Spleen (tissue), 11 donors: ENCODE data around the gene C11orf86. TPM values are rescaled to one million over a fixed set of nuclear protein-coding genes. Genes with fewer than 3 reads are reported as not detected.
"Not testable (repeated sequence)": the region's sequence is repeated elsewhere in the genome, so short reads cannot be mapped to it uniquely, and the experiment has no call there.

Source experiments
- DNase-seq: peaks from one replicate; pipeline ENCODE4 v3.0.0-alpha.2; 2020
- H3K27ac ChIP-seq, 8 donors: fragments of 200-600 bp; sonication (generic) in 7 of 8; 1 replicate in 4 of 8; 2 replicates in 4 of 8; pipeline versions ENCODE4 v1.5.0 to v1.8.0; 2016 to 2021; ENCODE audit warnings: inconsistent platforms in 4 of 8, mild to moderate bottlenecking in 4 of 8, moderate library complexity in 1 of 8
- H3K27me3 ChIP-seq, 7 donors: fragments of 200-600 bp; sonication (generic) in 6 of 7; replicated peaks in 1 of 7; 1 replicate in 4 of 7; 2 replicates in 3 of 7; pipeline versions ENCODE4 v1.5.0 to v1.8.0; 2016 to 2021; ENCODE audit warnings: inconsistent platforms in 3 of 7, mild to moderate bottlenecking in 1 of 7
- H3K36me3 ChIP-seq, 6 donors: fragments of 200-600 bp; sonication (generic) in 5 of 6; 1 replicate in 4 of 6; 2 replicates in 2 of 6; pipeline versions ENCODE4 v1.5.0 to v1.8.0; 2016 to 2021; ENCODE audit warnings: inconsistent platforms in 2 of 6
- H3K4me1 ChIP-seq, 6 donors: fragments of 200-600 bp; sonication (generic) in 5 of 6; 1 replicate in 3 of 6; 2 replicates in 3 of 6; pipeline versions ENCODE4 v1.5.0 to v1.8.0; 2016 to 2021; ENCODE audit warnings: inconsistent platforms in 3 of 6
- H3K4me3 ChIP-seq, 8 donors: fragments of 200-600 bp; sonication (generic) in 7 of 8; 1 replicate in 4 of 8; 2 replicates in 4 of 8; pipeline versions ENCODE4 v1.5.0 to v1.8.0; 2016 to 2021; ENCODE audit warnings: inconsistent platforms in 4 of 8, mild to moderate bottlenecking in 4 of 8, moderate library complexity in 2 of 8
- H3K9me3 ChIP-seq, 8 donors: fragments of 200-600 bp; sonication (generic) in 7 of 8; 1 replicate in 4 of 8; 2 replicates in 4 of 8; pipeline versions ENCODE4 v1.5.0 to v1.8.0; 2016 to 2021; ENCODE audit warnings: inconsistent platforms in 4 of 8
- POLR2A ChIP-seq, 3 donors: fragments of 450-650 bp; IDR thresholded peaks; one replicate each; pipeline ENCODE4 v1.5.1; 2017; ENCODE audit warnings: antibody characterized with exemption in 3 of 3, mild to moderate bottlenecking in 1 of 3
- POLR2AphosphoS5 ChIP-seq, 3 donors: sonication (generic); formaldehyde crosslinking; IDR thresholded peaks; one replicate each; pipeline ENCODE4 v1.5.1; 2017; ENCODE audit warnings: antibody characterized with exemption in 3 of 3
- WGBS, 5 donors: extraction: QIAGEN DNeasy Blood & Tissue Kit in 3 of 5; methylation state at CpG; one replicate each; pipeline versions ENCODE4 v1.1.5 to v1.1.7; 2013 to 2018; 5-methylcytosine and 5-hydroxymethylcytosine counted together
- intact Hi-C: fragments of 100-400 bp; cut with DNase I; formaldehyde crosslinking; loops from one replicate; pipeline ENCODE4 v1.15.0; 2023; ENCODE audit warnings: low total_unique reads
- polyA plus RNA-seq, 3 donors: library from polyadenylated mRNA; stranded (reverse); fragments of 200-250 nt; gene quantifications; one replicate each; pipeline ENCODE4 v1.2.1, GENCODE V29; 2013
- total RNA-seq, 7 donors: library from RNA; depleted of rRNA in 3 of 7; stranded (reverse); fragments of >200 nt in 3 of 7; fragmentation: NEBNext Ultra II Directional in 4 of 7; extraction: Animal tissue kit (Norgen Biotek cat#: 25700) in 4 of 7; gene quantifications; one replicate each; pipeline versions ENCODE4 v1.1.0 to v1.2.1, GENCODE V29; 2016 to 2021
- TF ChIP-seq, protein P1 (sequence below), 11 experiments: fragments of 200-600 bp in 7 of 11; fragments of 450-650 bp in 4 of 11; sonication (generic) in 4 of 11; IDR thresholded peaks in 8 of 11; conservative IDR thresholded peaks in 3 of 11; 1 replicate in 7 of 11; 2 replicates in 4 of 11; pipeline versions ENCODE4 v1.4.0 to v1.8.0; 2016 to 2021; ENCODE audit warnings: antibody characterized with exemption in 11 of 11, inconsistent platforms in 4 of 11, mild to moderate bottlenecking in 1 of 11
- donor health status: healthy with polysubstance abuse.
- donor health status: DM: no; HTN: no; CAD: no; lungs with moderate emphysema.
- donor health status: DM: no; HTN: no; CAD: no.
- donor health status: Bipolar disorder and iron deficiency.
- donor health status: healthy.
- donor health status: DM: no; HTN: no; CAD: no.
- donor health status: DM: yes; HTN: yes; CAD: no.

Gene C11orf86
- total and polyA plus RNA-seq, 10 donors: 0.13 TPM; not detected in 9

DNA sequence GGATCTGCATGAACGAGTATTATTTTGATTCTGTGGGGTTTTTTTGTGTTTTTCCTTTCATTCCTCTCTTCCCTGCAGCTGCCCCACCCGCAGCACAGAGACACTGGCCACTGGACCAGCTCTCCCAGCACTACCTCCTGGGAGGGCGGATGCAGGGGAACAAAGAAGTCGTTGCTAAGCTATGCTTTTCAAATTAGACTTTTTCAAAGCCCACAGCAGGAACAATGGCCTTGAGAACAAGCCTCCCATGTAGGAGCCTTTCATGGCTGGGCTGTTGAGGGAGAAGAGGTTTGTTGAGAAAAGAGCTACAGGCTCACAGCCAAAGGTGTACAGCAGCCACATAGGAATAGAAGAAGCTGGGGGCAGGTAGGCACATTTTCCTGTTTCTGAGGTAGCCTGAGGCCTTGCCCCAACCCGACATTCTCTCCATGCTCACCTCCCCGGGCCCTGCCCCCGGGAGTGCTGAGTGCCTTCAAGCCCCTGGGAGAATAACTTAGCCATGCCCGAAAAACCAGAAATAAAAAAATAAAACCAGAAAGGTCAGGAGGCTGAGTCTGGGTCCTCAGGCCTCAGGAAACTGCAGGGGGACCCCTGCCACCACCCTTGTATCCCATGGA is 27.3 kb downstream of the C11orf86 start:
- TF ChIP-seq, protein P1, sequence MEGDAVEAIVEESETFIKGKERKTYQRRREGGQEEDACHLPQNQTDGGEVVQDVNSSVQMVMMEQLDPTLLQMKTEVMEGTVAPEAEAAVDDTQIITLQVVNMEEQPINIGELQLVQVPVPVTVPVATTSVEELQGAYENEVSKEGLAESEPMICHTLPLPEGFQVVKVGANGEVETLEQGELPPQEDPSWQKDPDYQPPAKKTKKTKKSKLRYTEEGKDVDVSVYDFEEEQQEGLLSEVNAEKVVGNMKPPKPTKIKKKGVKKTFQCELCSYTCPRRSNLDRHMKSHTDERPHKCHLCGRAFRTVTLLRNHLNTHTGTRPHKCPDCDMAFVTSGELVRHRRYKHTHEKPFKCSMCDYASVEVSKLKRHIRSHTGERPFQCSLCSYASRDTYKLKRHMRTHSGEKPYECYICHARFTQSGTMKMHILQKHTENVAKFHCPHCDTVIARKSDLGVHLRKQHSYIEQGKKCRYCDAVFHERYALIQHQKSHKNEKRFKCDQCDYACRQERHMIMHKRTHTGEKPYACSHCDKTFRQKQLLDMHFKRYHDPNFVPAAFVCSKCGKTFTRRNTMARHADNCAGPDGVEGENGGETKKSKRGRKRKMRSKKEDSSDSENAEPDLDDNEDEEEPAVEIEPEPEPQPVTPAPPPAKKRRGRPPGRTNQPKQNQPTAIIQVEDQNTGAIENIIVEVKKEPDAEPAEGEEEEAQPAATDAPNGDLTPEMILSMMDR (IDR thresholded peaks at IDR 0.05 in 8 of 11, conservative IDR thresholded peaks at IDR 0.05 in 3 of 11): no peak
- TF ChIP-seq POLR2AphosphoS5 (IDR thresholded peaks at IDR 0.05) (no peak), POLR2A (IDR thresholded peaks at IDR 0.05) (no peak)
- no peak for DNase-seq
- H3K27me3 ChIP-seq: peaks cover 0 to 4% (median 0%) of the 10 kb centered on the region in 7 donors
- no peak overlapping the region for H3K27ac ChIP-seq
- H3K4me3 ChIP-seq: no peak overlapping the region
- intact Hi-C loops: no loop called here
- WGBS, 5 donors: 64 to 81% (median 72%) methylated on average over 8 of the region's 8 CpGs
- H3K9me3 ChIP-seq: no peaks in the 10 kb centered on the region
- H3K36me3 ChIP-seq: no peaks in the 10 kb centered on the region
- H3K4me1 ChIP-seq: no peaks in the 10 kb centered on the region

DNA sequence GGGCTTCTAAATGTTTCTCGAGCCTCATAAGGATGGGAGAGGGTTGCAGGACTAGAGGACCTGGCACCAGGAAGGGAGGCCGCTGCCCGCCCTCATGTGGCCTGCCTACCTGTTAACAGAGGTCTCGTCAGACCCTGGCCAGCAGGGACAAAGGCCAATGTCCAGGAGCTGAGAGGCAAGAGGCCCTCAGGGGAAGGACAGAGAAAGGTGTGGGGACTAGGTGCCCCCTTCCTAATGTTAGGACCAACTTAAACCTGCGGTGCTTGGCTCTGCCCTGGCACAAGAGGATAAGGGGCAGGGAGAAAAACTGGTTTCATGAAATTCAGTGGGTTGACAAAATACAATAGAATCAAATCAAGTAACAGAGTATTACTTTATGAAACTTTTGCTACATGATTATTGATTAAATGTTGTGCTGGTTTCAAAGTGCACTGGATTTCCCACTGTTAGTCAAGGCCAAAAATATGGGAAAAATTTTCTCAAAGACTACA is 27.9 kb downstream of the C11orf86 start:
- 87 to 97% (median 93%) methylated on average over 5 of the region's 5 CpGs for whole genome bisulfite sequencing, 5 donors
- Histone ChIP-seq H3K4me1 (no peaks in the 10 kb centered on the region), H3K9me3 (no peaks in the 10 kb centered on the region), H3K4me3 (no peak overlapping the region), H3K27me3 (no peaks in the 10 kb centered on the region), H3K27ac (no peak overlapping the region), H3K36me3 (no peaks in the 10 kb centered on the region)
- DNase-seq: no peak
- intact Hi-C loops: no loop called here
- TF ChIP-seq, protein P1 (IDR thresholded peaks at IDR 0.05 in 8 of 11, conservative IDR thresholded peaks at IDR 0.05 in 3 of 11): no peak
- TF ChIP-seq POLR2A (IDR thresholded peaks at IDR 0.05) (no peak), POLR2AphosphoS5 (IDR thresholded peaks at IDR 0.05) (no peak)

DNA sequence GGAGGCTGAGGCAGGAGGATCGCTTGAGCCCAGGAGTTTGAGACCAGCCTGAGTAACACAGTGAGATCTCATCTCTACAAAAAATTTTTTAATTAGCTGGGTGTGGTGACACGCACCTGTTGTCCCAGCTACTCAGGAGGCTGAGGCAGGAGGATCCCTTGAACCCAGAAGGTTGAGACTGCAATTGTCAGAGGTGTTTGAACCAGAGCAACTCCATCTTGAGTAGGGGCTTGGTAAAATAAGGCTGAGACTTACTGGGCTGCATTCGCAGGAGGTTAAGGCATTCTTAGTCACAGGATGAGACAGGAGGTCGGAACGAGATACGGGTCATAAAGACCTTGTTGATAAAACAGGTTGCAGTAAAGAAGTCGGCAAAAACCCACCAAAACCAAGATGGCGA is 30.1 kb downstream of the C11orf86 start:
- H3K4me3 ChIP-seq, H3K4me1 ChIP-seq, H3K27me3 ChIP-seq, H3K27ac ChIP-seq, H3K36me3 ChIP-seq, DNase-seq, intact Hi-C loops, H3K9me3 ChIP-seq: not testable (repeated sequence)
- WGBS, 5 donors: 90 to 99% (median 96%) methylated on average over 8 of the region's 8 CpGs

DNA sequence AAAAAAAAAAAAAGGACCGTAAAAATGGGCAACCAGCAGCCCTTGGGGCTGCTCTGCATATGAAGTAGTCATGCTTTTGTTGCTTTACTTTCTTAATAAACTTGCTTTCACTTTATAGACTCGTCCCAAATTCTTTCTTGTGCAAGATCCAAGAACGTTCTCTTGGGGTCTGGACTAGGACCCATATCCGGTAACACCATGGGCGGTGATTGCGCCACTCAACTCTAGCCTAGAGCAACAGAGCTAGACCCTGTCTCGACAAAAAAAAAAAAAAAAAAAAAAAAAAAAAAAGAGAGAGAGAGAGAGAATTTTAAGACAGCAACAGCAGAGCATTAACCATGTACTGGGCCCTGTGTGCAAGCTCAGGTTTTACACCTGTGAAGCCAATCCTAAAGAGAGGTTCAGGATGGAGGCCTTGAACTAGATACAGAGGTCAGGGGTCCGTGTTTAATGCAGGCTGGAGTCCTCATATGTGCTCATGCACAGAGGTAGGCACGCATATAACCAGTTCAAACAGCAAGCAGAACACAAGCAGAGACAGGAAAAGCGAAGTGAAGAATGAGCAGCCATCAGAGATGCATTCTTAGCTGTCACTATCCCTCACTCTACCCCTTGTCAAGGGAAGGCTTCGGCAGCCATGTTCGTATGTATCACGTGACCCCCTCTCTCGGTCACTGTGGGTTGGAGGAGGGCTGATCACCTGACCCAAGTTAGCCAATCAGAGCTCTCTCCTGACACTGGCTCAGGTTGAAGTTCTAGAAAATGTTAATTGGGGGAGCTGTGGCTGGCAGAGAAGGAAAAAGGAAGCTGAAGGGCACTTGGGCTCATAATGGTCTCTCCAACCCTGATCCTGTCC is 31.2 kb downstream of the C11orf86 start:
- H3K4me3 ChIP-seq: no peak overlapping the region
- intact Hi-C loops: no loop called here
- TF ChIP-seq, protein P1 (IDR thresholded peaks at IDR 0.05 in 8 of 11, conservative IDR thresholded peaks at IDR 0.05 in 3 of 11): no peak
- TF ChIP-seq POLR2AphosphoS5 (IDR thresholded peaks at IDR 0.05) (no peak), POLR2A (IDR thresholded peaks at IDR 0.05) (no peak)
- no peak for DNase-seq
- no peaks in the 10 kb centered on the region for H3K9me3 ChIP-seq
- peaks cover 0 to 3% (median 0%) of the 10 kb centered on the region in 7 donors for H3K27me3 ChIP-seq
- H3K27ac ChIP-seq: no peak overlapping the region
- WGBS, 5 donors: 82 to 94% (median 86%) methylated on average over 14 of the region's 14 CpGs
- H3K4me1 ChIP-seq: no peaks in the 10 kb centered on the region
- H3K36me3 ChIP-seq: no peaks in the 10 kb centered on the region
